A204.1 (cell line): ENCODE data around the gene COL8A1.
"Not testable (repeated sequence)": the region's sequence is repeated elsewhere in the genome, so short reads cannot be mapped to it uniquely, and the experiment has no call there.

Source experiments
- FAIRE-seq: peaks from 2 replicates; lab custom pipeline; 2012; peaks lifted over from hg19 to GRCh38; lab: Jason Lieb, UNC

The COL8A1 gene

GRCh38 chr3:99638167-99638948 lies at the start of gene COL8A1:
COL8A1 (plus strand) TSS chr3:99638594; CDS start chr3:99790683, 152,089 bp downstream.
- FAIRE-seq: no peak

GRCh38 chr3:99589168-99589567 lies 49.2 kb upstream of the COL8A1 start:
- not testable (repeated sequence) for FAIRE-seq

DNA sequence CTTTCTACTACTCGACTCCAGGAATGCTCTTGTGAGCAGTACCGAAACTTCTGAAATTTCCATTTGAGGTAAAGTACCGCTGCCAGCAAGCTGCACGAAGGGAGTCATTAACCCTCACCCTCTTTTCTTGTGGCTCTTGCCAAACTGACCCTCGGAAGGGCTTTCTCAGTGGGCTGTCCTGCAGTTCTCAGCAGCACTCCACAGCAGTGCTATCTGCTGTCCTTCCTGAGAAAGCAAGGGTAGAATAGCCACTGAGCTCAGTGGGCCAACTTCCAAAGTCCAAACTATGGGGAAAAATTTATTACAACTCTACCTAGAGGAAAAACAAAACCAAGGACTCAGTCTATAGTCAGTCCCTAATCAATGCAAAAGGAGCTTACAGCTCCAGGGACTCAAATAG lies 38.5 kb upstream of the COL8A1 start:
- FAIRE-seq: no peak

DNA sequence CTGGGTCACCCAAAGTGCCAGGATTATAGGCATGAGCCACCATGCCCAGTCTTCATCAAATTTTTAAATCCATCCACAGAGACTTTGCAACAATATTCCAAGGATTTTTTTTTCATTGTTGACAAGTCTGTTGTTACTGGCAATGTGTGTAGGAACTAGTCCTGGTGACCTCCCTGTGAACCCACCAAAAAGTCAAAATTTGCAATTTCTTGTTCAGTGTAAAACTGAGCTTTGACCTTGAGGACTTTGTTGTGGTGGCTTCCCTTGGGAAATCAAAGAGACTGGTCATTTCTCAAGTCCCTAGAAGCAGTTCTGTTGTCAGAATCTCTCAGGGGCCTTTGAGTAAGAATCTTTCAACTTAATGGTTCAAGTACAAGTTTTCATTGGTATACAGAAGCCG lies 36.9 kb upstream of the COL8A1 start:
- no peak for FAIRE-seq

DNA sequence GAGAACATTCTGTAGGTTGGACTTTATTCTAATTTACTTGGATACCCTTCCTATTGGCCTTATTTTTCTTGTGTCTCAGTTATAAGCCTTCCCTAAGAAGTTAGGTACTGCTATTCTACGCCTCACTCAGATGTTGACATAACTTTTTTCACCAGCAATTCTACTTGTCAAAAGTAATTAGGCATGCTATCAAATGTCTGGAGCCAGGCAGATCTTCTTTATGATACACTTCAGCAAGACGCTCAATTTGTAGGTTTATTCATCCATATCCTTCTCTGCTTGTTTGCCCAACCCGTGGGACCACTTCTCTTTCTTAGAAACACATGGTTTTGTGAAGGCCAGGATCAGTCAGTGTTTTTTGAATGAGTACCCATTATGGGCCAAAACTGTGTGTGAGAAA lies 36.2 kb upstream of the COL8A1 start:
- no peak for FAIRE-seq

DNA sequence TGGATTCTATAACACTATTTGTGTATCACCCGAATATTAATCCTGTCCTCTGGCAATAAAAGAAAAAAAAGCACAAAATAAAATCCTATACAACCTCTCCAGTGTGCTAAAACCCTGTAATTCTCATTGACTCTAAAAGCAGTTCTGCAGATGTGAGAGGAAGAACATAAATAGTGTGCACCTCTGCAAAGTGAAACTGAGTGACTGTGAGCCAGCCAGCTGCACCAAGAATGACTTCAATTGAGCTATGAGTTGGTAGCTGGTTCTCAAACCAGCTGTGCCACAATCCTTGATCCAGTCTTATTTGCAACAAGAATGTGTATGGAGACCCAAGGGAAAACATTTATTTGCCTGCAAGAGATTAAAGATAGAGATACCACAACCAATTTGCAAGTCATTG lies 31.2 kb upstream of the COL8A1 start:
- no peak for FAIRE-seq

DNA sequence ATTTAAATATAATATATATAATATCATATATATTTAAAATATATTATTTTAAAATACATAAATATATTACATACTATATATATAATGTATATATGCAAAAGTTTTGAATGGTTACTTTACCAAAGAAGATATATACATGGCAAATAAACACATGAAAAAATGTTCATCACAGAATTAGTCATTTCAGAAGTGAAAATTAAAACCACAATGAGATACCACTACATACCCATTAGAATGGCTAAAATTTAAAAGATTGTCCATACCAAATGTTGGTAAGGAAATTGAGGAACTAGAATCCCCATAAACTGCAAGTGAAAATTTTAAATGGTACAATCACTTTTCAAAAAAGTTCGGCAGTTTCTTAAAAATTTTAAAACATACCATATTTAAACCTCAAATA lies 23.6 kb upstream of the COL8A1 start:
- FAIRE-seq: peak; percentile 3

- no peak for FAIRE-seq
Observed at GRCh38 chr3:99620077-99620767, 18.2 kb upstream of the COL8A1 start.

DNA sequence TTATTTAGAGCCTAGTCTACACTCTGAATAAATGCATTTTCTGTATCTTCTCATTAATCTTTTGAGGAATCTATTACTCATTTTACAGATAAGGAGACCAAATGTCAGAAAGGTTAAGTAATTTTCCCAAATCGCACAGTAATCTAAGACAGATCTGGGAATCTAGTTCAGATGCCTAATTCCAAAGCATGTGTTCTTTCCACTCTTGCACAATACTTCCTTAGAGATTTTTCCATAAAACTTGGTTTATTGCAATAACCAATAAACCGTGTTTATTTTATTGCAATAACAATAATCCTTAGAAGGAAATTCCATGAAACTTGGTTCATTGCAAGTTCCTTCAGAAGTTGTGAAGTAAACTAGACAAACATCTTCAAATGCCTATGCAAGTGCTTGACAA lies 17.4 kb upstream of the COL8A1 start:
- FAIRE-seq: no peak

DNA sequence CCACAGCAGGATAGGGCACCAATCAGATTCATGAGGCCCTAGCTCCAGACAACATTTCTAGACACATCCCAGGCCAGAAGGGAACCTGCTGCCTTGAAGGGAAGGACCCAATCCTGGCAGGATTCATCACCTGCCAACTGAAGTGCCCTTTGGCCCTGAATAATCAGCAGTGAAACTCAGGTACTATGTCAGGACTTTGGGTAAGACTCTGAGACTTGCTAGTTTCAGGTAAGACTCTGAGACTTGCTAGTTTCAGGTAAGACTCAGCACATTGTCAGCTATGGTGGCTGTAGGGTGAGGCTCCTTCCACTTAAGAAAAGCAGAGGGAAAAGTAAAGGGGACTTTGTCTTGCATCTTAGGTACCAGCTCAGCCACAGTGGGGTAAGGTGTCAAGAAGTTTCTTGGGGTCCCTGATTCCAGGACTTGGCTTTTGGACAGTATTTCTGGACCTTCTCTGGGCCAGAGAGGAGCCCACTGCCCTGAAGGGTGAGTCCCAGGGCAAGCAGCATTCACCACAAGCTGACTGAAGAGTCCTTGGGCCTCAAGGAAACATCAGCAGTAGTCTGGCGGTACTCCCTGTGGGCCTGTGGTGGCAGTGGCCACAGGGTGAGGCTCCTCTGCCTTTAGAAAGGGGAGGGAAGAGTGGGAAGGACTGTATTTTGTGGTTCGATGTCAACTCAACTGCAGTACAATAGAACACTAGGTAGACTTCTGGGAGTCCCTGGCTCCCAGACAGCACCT lies 13.7 kb upstream of the COL8A1 start:
- FAIRE-seq: no peak

GRCh38 chr3:99625237-99625622 lies 13.2 kb upstream of the COL8A1 start:
- FAIRE-seq: no peak

DNA sequence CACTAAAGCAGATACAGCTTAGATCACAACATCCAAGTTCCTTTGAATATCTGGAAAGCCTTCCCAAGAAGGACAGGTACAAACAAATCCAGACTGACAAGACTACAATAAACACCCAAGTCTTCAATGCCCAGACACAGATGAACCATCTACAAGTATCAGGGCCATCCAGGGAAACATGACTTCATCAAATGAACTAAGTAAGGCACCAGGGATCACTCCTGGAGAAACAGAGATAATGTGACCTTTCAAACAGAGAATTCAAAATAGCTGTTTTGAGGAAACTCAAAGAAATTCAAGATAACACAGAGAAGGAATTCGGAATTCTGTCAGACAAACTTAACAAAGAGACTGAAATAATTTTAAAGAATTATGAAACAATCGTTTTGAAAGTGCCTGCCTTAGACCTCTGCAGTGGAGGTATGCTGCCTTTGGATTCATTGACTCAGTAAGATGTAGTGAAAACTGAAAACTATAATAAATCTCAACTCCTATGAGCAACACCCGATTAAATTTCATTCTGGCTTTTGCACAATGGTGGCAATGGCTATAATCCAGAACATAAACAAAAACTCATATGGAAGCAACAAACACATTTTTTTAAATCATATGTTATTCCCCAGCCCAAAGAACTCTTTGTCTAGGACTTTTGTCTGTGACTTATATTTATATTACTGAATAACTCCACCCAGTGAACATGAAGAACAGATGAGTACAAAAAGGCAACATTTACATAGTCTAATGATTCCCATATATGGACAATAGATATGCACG lies 12.6 kb upstream of the COL8A1 start:
- FAIRE-seq: no peak

DNA sequence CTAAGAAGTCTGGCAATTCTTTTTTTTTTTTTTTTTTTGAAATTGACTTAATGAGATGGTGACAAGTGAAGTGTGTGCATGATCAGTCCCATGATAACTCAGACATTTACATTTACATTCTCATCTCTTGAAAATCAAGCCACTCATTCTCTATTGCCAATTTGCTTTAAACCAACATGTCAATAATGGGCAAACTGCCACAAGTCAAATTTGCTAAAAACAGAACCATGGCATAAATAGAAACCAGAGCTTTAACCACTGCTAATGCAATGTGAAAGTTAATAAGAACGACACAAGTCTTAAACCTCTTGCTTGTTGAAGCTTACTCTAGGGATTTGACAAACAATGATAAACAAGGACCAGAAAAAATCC lies 12.0 kb upstream of the COL8A1 start:
- no peak for FAIRE-seq

- FAIRE-seq: no peak
Observed at GRCh38 chr3:99627062-99627826, 11.2 kb upstream of the COL8A1 start.

DNA sequence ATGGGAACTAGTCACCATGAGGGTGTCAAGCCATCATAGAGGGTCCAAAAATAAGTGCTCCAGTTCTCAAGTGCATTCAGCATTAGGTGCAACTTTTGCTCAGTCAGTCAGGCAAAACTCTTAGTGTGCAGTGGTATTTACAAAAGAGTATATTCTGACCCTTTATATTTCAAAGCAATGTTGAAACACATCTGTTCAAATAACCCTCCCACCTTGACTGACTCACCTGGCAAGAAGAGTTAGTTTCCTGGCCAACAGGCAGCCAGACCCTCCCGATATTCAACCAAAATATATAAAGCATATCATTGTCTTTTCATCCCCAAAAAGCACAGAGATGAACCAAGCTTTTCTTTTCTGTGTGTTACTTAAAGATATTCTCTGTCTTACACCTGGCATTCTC lies 7.6 kb upstream of the COL8A1 start:
- no peak for FAIRE-seq

GRCh38 chr3:99633887-99634558 lies 4.4 kb upstream of the COL8A1 start:
- FAIRE-seq: no peak

GRCh38 chr3:99634881-99635280 lies 3.5 kb upstream of the COL8A1 start:
- no peak for FAIRE-seq

DNA sequence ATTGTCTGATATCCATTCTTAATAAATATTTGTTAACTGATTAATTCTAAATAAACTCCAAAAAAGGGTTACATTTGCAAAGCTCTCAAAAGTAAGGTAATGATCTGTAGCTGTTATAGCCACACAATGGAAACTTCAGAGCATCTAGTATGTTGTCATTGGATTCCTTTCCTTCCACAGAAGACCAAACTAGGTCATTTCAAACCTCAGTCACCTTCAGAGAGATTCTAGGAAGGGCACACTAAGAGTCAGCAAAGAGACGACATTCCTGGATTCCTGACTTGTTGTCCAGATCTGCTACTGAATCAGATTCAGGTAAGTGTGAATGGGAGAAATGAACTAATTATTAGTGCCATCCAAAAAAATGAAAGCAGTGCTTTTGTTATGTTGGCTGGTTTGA lies 3.0 kb upstream of the COL8A1 start:
- FAIRE-seq: no peak

DNA sequence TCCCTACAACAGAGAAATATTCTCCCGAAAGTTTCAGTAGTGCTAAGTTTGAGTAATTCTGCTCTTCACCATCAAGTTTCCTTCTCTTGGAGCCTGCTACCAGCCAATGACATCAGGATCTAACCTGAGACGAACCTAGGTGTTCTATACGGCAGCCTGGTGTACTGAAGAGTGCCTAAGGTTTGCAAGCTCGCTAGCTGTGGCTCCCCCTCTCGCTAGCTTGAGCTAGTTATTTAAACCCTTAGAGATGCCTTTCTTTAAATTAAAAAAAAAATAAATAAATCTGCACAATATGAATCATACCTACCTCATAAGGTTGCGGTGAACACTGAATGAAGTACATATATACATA lies 1.4 kb upstream of the COL8A1 start:
- no peak for FAIRE-seq

DNA sequence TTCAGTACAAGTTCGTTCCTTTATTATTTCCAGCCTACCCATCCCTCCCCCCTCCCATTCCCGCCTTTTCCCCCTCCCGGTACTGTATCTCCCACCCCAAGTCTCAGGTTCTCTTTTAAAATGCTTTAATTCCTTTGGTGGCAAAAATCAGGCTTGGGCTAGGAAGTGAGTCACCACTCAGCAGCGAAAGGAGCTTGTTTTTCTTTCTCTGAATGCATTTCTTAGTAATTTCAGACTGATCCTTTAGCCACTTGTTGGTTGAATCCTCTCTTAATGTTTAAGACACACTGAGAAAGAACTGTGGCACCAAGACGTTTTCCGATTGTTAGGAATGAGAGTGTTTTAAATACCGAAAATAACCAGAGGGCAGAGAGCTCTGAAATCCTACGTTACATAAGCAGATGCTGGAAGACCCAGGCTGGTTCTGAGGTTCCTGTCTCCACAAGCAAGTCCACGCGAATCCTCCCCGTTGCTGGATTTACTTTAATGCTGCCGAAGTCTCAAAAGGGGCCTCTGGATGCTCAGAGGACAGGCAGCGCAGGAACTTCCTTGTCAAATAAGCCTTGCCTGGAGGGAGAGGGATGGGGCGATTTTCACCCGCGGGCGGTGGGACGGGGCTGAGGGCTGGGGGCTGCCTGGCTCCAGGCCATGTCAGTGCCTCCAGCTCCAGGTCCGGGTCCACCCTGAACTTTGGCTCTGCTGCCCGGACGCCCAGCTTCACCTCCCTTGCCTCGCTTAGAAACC lies 854 bp upstream of the COL8A1 start:
- no peak for FAIRE-seq

- no peak for FAIRE-seq
Observed at GRCh38 chr3:99639579-99639978, 1.2 kb downstream of the COL8A1 start.
